K562 (cell line): ENCODE measurements around the gene TMEM95. TPM values are rescaled to one million over a fixed set of nuclear protein-coding genes. Genes with fewer than 3 reads are reported as not detected.
A peak's percentile ranks its signal among the peaks of the same experiment; 100 is the strongest.

Experiments
- BHLHE40 ChIP-seq: IDR thresholded peaks from 2 replicates; pipeline ENCODE4 v1.6.1; 2011; ENCODE audit warnings: low read length, improper control_type of control experiment
- CCNT2 ChIP-seq: IDR thresholded peaks from 2 replicates; pipeline ENCODE4 v1.6.1; 2011; ENCODE audit warnings: borderline replicate concordance, low read depth, mild to moderate bottlenecking, moderate library complexity, mixed read lengths, low read length; ENCODE audit not compliant: insufficient read length; ENCODE audit errors: extremely low read depth
- CEBPG ChIP-seq, 3 experiments: fragments of 200-800 bp in 1 of 3; sonication (Bioruptor generic) in 1 of 3; sonication (generic) in 1 of 3; formaldehyde crosslinking in 1 of 3; IDR thresholded peaks in 2 of 3; conservative IDR thresholded peaks in 1 of 3; 2 replicates each; pipeline versions ENCODE4 v1.6.1 to v1.8.0; 2016 to 2022; ENCODE audit warnings: missing compliant biosample characterization in 2 of 3, missing genetic modification characterization in 2 of 3, mild to moderate bottlenecking in 1 of 3, missing genetic modification reagents in 1 of 3
- CUX1 ChIP-seq: fragments of 200-800 bp; sonication (Bioruptor generic); IDR thresholded peaks from 2 replicates; pipeline ENCODE4 v1.6.1; 2016; ENCODE audit warnings: missing genetic modification characterization, missing compliant biosample characterization
- ELK1 ChIP-seq: sonication (generic); formaldehyde crosslinking; IDR thresholded peaks from 2 replicates; pipeline ENCODE4 v1.8.1; 2022; ENCODE audit warnings: missing genetic modification reagents
- ETS2 ChIP-seq: IDR thresholded peaks from 2 replicates; pipeline ENCODE4 v1.6.1; 2016; ENCODE audit warnings: borderline replicate concordance, missing genetic modification characterization, mild to moderate bottlenecking, moderate library complexity, missing compliant biosample characterization; ENCODE audit not compliant: poor library complexity, severe bottlenecking
- ILK ChIP-seq: fragments of 450-650 bp; IDR thresholded peaks from 2 replicates; pipeline ENCODE4 v1.6.1; 2016; ENCODE audit warnings: missing genetic modification characterization, low read depth, mild to moderate bottlenecking, missing compliant biosample characterization, moderate library complexity, borderline replicate concordance
- LCOR ChIP-seq: sonication (generic); formaldehyde crosslinking; IDR thresholded peaks from 2 replicates; pipeline ENCODE4 v1.8.0; 2022; ENCODE audit warnings: mild to moderate bottlenecking, missing genetic modification reagents
- NFE2 ChIP-seq: IDR thresholded peaks from 2 replicates; pipeline ENCODE4 v1.6.1; 2014; ENCODE audit warnings: antibody characterized with exemption, low read depth
- NFIC ChIP-seq: fragments of 450-650 bp; IDR thresholded peaks from 2 replicates; pipeline ENCODE4 v1.6.1; 2017; ENCODE audit warnings: mild to moderate bottlenecking, inconsistent platforms
- PHF20 ChIP-seq: fragments of 450-650 bp; IDR thresholded peaks from 2 replicates; pipeline ENCODE4 v1.6.1; 2018; ENCODE audit not compliant: partially characterized antibody
- RFX5 ChIP-seq: IDR thresholded peaks from 2 replicates; pipeline ENCODE4 v1.6.1; 2011; ENCODE audit warnings: low read depth, mild to moderate bottlenecking, improper control_type of control experiment, low read length
- RNF2 ChIP-seq: sonication (generic); IDR thresholded peaks from 2 replicates; pipeline ENCODE4 v1.6.1; 2016
- SMC3 ChIP-seq: conservative IDR thresholded peaks from 2 replicates; pipeline ENCODE4 v1.6.1; 2011; ENCODE audit warnings: low read depth, low read length, improper control_type of control experiment; ENCODE audit not compliant: insufficient read depth
- SP1 ChIP-seq: sonication (generic); formaldehyde crosslinking; IDR thresholded peaks from 2 replicates; pipeline ENCODE4 v1.8.1; 2022; ENCODE audit warnings: mild to moderate bottlenecking, missing genetic modification reagents
- TGIF2 ChIP-seq: sonication (generic); formaldehyde crosslinking; IDR thresholded peaks from 2 replicates; pipeline ENCODE4 v1.8.1; 2022; ENCODE audit warnings: mild to moderate bottlenecking, missing genetic modification reagents, moderate library complexity
- polyA plus RNA-seq, 8 experiments: library from polyadenylated mRNA; depleted of rRNA in 4 of 8; stranded (reverse) in 5 of 8; unstranded in 3 of 8; fragments of >200 nt; fragmentation: Nextera tagmentation in 2 of 8; fragmentation: Illumina TruSeq in 1 of 8; extraction: Ambion mirVana in 2 of 8; extraction: Trizol in 1 of 8; gene quantifications; 2 replicates each; pipeline versions ENCODE4 v1.2.1 to v1.2.3, GENCODE V29; 2011 to 2014; ENCODE audit warnings: inconsistent platforms in 1 of 8, missing spikeins in 1 of 8
- total RNA-seq, 7 experiments: library from RNA; depleted of rRNA in 6 of 7; stranded (reverse); fragments of >200 nt in 6 of 7; fragmentation: Illumina TruSeq in 2 of 7; extraction: Trizol in 2 of 7; gene quantifications; 2 replicates each; pipeline versions ENCODE4 v1.2.1 to v1.2.3, GENCODE V29; 2011 to 2021; ENCODE audit warnings: low replicate concordance in 1 of 7
- TF ChIP-seq, protein P1 (sequence below): sonication (generic); formaldehyde crosslinking; IDR thresholded peaks from 2 replicates; pipeline ENCODE4 v1.8.0; 2022; ENCODE audit warnings: missing genetic modification reagents, mild to moderate bottlenecking, borderline replicate concordance
- TF ChIP-seq, protein P2 (sequence below): sonication (generic); formaldehyde crosslinking; IDR thresholded peaks from 2 replicates; pipeline ENCODE4 v1.9.0; 2022; ENCODE audit warnings: mild to moderate bottlenecking, missing genetic modification reagents

Gene TMEM95
- total and polyA plus RNA-seq, 9 of the 15 experiments (the other 6 are each of a cell fraction or from before 2014, with no cell fraction given), result not detected

DNA sequence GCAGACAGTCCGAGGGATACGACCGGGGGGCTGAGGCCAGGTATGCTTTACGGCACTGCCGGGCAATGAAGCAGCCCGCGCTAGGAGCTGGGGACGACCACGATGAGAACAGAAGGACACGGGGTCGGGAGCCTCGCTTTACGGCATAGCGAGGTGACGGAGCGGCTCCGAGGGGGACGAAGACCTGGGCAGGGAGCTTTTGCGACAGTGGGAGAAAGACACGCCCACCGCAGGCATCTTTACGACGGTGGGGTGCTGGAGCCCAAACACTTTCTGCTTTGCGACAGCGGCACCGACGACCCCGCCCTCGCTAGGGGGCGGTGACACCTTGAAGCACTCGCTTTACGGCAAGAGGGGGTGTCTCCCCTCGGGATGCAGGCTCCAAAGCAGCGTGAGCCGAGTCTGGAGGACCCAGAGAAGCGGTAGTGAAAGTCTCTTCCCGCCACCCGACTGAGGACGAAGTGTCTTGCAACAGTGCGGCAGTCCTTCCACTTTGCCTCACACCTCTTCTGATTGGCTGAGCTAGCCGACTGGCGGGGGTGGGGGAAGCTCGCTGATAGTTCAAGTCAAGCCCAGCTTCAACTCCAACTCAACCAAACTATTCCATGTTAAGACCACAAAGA lies 25.5 kb upstream of the TMEM95 start (continued):
- TF ChIP-seq CUX1 (CRISPR knock-in tag) (no peak), ETS2 (tag) (no peak), ELK1 (no peak), CCNT2 (no peak), PHF20 (no peak), ILK (tag) (no peak), LCOR (CRISPR knock-in tag) (no peak), SP1 (CRISPR knock-in tag) (peak; percentile 87), NFE2 (no peak), RFX5 (no peak), SMC3 (no peak), TGIF2 (no peak), NFIC (no peak), RNF2 (no peak), CEBPG (CRISPR knock-in tag; IDR thresholded peaks at IDR 0.05) (no peak), CEBPG (tag; conservative IDR thresholded peaks at IDR 0.05 in 1 of 2, IDR thresholded peaks at IDR 0.05 in 1 of 2) (no peak), BHLHE40 (no peak)
- TF ChIP-seq, protein P1, sequence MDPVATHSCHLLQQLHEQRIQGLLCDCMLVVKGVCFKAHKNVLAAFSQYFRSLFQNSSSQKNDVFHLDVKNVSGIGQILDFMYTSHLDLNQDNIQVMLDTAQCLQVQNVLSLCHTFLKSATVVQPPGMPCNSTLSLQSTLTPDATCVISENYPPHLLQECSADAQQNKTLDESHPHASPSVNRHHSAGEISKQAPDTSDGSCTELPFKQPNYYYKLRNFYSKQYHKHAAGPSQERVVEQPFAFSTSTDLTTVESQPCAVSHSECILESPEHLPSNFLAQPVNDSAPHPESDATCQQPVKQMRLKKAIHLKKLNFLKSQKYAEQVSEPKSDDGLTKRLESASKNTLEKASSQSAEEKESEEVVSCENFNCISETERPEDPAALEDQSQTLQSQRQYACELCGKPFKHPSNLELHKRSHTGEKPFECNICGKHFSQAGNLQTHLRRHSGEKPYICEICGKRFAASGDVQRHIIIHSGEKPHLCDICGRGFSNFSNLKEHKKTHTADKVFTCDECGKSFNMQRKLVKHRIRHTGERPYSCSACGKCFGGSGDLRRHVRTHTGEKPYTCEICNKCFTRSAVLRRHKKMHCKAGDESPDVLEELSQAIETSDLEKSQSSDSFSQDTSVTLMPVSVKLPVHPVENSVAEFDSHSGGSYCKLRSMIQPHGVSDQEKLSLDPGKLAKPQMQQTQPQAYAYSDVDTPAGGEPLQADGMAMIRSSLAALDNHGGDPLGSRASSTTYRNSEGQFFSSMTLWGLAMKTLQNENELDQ (CRISPR knock-in tag), result no peak
- TF ChIP-seq, protein P2, sequence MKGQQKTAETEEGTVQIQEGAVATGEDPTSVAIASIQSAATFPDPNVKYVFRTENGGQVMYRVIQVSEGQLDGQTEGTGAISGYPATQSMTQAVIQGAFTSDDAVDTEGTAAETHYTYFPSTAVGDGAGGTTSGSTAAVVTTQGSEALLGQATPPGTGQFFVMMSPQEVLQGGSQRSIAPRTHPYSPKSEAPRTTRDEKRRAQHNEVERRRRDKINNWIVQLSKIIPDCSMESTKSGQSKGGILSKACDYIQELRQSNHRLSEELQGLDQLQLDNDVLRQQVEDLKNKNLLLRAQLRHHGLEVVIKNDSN (CRISPR knock-in tag), result 0 out of 2 replicates have a peak, but pooled peaks have one; percentile 16
